Measurements from ENCODE around the gene CYP1B1.

Gene CYP1B1

DNA sequence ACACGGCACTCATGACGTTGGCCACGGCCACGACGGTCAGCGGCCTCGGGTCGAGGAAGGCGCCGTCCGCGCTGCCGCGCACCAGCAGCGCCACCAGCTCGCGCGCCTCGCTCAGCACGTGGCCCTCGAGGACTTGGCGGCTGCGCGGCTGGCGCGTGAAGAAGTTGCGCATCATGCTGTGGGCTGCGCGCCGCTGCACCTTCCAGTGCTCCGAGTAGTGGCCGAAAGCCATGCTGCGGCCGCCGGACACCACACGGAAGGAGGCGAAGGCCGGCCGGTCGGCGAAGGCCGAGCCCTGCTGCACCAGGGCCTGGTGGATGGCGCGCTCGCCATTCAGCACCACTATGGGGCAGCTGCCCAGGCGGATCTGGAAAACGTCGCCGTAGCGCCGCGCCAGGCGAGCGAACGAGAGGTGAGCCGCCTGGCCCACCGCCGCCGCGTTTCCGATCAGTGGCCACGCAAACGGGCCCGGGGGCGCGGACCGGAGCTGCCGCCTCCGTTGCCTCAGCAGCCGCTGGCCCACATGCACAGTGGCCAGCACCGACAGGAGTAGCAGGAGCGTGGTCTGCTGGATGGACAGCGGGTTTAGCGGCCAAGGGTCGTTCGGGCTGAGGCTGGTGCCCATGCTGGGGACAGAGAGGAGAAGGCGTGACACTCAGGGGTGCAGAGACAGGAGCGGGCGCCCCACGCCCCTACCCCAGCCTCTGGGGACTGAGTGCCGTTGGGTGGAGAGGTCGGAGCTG, 1.0 kb downstream of the CYP1B1 start:
- no peak for DNase-seq (ENCODE audit: low spot score)

DNA sequence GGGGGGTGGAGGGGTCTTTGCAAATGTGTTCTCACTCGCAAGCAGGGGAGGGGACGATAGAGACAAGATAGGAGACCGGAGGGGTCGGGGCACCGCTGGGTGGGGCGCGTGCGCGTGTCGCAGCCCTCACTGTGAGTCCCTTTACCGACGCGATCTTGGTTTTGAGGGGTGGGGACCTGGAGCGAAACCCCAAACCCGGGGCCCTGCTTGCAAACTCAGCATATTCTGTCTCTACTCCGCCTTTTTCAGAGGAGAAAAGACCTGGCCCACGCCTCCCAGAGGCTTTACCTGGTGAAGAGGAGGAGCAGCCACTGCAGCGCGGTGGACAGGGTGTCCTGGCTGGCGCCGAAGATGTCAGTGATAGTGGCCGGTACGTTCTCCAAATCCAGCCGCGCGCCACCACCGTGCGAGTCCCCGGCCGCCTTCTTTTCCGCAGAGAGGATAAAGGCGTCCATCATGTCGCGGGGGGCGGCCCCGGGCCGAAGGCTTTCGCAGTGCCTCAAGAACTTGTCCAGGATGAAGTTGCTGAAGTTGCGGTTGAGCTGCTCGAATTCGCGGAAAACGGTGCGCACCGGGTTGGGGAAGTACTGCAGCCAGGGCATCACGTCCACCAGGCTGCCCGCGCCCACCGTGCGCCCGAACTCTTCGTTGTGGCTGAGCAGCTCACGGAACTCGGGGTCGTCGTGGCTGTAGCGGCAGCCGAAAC, 1.7 kb downstream of the CYP1B1 start:
- DNase-seq (ENCODE audit: low spot score): no peak

DNA sequence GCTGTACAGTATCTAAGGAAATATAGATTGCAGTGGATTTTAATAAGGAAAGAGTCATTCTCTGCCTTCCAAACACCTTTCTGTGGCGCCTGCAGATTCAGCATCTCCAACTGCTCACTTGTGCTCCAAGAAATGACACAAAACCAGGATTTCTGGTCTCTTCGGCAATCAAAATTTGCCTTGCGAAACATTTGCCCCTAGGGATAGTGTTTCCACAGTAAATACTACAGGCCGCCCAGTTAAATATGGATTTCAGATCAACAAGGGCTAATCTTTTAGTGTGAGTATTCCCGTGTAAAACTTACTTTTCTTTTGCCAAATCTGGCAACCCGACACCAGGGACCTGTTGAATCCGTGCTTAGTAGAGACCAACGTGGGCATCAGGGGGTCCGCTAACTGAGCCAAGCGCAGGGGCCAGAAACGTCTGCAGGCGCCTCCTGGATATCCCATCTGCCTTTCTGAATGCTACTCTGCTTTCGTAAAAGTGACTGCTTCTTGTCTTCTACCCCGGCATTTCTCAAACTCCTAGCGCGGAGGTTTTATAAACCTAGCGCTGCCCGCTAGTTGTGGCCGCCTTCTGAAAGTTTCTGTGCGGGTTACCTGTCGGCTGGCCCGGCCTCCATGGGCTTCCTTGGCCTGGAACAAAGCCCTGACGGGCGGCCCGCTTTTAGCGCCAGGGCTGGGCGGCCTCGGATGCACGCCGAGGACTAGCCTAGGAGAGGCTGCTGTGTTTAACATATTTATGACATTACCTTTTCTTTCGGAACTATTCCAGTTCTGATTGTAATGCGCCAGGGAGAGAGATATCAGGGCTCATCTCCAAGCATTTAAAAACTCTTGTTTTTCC, 2.5 kb downstream of the CYP1B1 start:
- DNase-seq (ENCODE audit: low spot score): no peak

DNA sequence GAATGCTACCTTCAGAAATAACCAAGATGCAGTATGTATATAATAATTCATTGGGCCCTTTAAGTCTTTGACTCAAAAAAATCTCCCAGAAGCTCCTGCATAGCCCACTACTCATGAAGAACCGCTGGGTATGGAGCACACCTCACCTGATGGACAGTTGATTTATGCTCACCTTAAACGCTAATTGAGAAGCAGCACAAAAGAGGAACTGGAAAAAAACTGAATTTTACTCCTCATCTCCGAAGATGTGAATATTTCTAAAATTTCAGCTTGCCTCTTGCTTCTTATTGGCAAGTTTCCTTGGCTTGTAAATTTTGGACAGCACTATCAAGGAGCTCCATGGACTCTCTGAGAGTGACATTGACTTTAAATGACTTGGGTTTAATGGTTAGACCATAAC, 5.5 kb downstream of the CYP1B1 start:
- no peak for DNase-seq (ENCODE audit: low spot score)

DNA sequence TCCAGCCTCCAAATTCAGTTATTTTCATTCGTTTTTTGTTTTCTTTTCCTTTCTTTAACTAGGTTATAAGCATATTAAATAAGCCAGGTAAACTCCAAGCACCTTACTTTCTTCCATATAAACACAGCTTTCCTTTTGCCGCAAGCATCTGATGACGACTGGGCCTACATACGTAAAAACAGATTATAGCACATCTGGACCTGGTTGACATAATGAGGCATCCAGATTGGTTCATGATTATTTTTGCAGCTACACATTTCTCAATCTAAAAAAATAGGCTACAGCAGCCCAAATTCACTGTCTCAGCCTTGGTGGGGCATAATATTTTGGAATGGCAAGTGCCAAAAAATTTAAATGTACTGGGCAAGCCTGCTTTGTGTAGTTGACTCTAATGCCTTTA, 7.7 kb downstream of the CYP1B1 start:
- no peak for DNase-seq (ENCODE audit: low spot score)

DNA sequence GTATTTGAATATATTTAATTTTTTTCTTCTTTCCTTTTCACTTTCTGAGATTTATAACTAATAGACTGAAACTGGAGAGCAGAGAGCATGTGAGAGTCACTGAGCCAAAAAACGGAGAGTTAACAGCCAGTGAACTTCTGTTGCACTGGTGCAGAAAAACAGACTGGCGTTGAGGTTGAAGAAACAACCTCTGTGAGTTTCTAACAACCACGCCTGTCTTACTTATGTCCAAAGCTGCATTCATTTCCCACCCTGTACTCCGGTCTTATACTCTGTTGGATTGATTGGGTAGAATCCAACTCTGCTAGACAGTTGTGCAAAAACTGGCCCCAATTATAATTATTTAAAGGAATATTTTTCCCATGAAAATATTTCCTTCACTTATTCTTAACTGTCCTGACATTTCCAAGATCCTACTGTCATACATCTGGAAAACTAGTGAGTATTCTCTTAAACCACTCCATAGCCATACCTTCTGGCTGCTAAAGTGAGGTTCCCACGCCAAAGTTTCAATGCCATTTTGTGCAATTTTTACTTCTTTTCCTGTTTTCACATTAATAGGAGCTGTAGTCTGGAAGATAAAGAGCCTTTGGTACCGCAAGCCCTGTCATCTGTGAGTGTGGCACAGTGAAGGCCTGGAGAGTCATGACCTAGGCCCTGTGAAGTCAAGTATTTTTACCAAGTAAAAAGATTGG, 9.4 kb downstream of the CYP1B1 start:
- no peak for DNase-seq (ENCODE audit: low spot score)

DNA sequence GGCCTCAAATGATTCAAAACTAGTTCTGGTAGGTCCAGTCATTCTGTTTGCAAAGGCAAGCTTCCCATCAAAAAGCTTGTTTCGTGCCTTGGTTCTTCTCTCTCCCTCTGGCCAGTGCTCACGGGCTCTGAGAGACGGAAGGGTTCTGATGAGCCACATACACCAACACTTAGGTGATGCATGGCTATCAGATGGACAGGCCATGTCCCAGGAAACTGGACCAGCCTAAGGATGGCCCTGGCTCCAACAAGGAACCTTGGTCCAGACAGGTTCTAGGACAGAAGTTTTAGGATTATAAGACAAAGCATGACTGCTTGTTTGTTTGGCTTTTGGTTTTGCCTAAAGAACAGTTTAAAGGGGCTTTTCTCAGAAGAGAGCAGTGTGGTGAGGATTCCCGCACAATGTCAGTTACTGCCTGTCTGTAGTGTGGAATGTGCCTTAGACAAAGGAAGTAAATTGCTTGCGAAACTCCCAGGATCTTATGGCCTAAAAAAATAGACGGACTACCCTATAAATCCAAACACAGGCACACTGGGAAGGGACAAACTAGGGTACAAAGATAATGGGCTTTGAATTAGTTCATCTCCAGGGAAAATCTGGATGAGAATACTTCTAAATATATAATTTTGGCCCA, 10.3 kb downstream of the CYP1B1 start:
- DNase-seq (ENCODE audit: low spot score): no peak

DNA sequence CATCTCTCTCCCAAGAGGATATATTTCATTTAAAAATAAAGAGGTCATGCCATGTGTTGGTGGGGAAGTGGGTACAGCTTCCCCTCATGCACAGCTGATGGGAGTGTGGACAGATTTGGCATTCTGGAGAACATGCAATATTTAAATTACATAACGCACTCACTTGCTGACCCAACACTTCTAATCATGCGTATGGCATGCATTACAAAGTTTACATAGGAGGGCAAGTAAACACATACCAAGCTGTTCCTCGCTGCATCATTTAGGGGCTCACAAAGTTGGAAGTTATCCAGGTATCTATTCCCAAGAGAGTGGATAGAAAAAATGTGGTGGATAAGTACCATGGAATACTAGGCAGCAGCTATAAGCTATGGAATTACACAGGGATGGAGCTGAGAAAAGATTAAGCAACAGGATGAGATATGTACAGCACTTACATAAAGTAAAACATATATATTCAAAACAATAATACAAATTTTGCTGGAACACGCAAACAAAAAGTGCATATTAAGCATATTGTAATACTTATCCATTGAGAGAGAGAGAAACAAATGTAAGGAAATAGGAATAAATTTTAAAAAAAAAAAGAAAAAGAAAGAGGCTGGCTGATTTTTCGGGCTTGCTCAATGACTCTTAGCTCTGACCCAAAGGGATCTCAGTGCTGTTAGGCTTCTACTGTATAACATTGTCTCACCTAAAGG, 11.0 kb downstream of the CYP1B1 start:
- DNase-seq (ENCODE audit: low spot score): no peak

DNA sequence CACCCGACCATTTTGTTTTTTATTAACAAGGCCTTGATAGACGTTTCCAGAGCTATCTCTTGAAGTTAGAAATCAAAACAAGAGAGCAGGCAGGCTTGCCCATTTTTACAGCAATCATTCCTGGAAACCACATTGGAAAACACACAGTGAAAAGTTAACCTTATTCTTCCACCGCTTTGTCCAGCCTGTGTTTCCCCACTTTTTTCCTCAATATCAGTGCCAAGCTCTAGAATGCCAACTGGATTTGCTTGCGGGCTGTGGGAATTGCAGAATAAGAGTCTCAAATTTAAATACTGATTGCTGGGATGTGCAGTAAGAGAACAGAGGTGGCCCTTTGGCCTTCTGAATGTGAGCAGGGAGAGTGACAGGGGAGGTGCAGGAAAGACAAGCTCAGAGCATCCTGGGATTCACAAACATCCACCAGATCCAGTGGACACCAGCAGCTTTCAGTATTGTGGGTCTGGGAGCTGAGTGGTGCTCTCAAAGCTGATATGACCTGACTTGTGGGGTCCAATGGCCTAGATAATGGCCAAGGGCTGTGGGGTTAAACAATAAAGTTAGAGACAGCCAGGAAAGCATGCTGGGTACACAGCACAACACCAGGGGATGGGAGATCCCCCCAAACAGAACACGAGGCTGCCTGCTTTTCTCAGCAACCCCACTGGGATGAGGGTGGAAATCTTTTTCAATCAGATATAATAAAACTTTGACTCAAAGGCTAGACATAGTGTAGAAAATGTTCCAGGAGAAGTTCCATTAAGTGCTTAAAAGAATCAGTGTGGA, 15.5 kb downstream of the CYP1B1 start:
- DNase-seq (ENCODE audit: low spot score): no peak

DNA sequence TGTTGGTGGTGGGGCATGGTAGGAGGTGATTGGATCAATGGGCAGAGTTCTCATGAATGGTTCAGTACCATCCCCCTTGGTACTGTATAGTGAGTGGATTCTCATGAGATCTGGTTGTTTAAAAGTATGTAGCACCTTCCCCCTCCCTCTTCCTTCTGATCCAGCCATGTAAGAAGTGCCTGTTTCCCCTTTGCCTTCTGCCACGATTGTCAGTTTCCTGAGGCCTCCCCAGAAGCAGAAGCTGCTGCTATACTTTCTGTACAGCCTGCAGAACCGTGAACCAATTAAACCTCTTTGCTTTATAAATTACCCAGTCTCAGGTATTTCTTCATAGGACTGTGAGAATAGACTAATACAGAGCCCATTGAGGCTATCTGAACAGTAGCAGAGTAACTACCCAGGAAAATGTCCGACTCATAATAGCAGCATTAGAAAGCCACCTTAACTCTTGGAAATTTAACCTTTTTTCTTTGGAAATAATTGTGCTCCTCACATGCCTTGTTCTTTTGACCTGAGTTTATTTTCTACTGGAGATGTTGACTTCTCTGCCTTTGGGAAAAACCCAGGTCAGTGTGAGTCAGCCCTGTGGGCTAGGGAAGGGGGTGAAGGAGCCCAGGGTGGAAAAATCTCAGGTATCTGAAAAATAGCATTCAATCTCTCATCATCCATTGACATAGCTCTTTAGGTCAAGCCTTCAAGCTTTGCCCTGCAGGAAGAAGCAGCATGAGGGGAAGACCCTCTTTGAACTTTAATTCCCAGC, 18.1 kb downstream of the CYP1B1 start:
- DNase-seq (ENCODE audit: low spot score): no peak

DNA sequence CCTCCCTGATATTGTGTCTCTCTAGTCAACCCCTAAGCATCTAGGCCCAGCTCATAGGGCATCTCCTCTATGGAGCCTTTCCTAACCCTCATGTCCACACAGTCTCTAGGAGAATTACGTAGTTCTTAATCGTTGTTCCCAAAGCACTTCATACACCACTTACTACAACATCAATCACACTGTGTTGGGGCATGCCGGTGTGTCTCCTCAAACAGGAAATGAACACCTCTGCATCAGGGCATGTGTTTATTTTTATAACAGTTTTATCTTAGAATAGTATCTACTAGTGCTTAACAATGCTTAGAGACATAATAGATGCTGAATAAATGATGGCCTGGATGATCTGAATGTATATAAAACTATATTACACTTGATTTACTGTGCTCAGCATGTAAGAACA, 19.7 kb downstream of the CYP1B1 start:
- DNase-seq (ENCODE audit: low spot score): no peak

DNA sequence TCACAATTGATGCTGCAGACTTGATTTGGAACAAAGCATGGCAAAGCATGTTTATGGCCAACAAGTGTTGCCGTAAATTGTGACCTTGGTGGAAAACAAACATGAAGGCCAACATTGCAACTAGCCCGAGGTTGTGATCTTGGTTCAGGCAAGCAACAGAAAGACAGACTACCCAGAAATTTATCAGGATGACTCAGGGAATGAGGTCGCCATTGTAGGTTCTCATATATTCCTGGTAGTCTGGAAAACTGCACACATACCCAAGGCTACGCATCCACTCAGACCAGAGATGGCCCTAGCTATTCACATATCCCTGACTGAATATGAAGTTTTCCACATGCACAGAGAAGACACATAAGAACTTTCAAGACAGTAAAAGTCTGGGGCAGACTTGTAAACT, 30.1 kb downstream of the CYP1B1 start:
- no peak for DNase-seq (ENCODE audit: low spot score)

DNA sequence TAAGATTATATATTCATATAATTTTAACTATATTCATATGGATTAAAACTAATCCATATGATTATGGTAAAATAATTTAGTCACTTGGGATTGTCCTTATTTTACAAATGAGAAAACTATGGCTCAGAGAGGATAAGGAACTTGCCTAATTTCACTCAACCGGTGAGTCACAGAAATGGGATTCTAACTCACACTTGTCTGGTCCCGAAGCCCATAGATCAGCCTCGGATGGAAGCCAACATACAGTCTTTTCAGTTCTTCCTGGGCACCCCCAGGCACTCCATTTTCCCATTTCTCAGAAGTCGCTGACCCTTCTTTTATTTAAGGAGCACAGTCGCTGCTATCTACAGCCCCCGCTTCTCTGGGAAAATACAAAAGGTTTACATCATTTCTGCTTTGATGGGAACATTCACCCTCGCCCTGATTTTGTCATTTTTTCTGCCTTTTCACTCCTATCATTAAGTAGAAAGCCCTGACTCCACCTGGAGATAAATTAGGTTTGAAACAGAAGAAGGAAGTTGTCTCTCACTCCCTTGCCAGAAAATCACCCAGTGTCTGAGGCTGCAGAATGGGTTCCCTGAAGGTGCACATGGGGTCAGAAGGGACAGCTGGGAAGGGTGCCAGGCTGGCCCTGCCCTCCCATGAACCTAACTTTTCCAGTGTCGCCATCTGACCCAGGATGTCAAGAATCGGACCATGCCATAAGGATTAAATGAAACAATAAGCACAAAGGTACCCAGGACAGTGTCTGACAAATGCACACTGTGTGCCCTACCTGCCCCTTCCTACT, 36.6 kb downstream of the CYP1B1 start:
- DNase-seq (ENCODE audit: low spot score): no peak

DNA sequence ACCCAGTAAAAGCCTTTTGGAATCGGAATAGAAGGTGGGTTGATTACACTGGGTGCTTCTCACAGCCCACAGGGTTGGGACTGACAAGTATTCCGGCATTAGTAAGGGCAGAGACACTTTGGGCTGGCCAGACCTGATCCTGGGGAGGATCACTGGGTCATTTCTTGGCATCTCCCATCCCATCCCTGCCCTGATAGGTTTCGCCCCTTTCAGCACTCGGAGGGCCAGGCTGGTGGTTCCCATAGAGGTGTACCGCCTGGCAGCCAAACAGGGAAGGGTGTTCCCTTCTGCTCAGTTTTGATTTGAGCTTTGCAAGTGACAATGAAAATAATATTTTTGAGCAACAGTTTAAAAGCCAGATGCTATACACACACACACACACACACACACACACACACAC, 37.3 kb downstream of the CYP1B1 start:
- DNase-seq (ENCODE audit: low spot score): no peak

DNA sequence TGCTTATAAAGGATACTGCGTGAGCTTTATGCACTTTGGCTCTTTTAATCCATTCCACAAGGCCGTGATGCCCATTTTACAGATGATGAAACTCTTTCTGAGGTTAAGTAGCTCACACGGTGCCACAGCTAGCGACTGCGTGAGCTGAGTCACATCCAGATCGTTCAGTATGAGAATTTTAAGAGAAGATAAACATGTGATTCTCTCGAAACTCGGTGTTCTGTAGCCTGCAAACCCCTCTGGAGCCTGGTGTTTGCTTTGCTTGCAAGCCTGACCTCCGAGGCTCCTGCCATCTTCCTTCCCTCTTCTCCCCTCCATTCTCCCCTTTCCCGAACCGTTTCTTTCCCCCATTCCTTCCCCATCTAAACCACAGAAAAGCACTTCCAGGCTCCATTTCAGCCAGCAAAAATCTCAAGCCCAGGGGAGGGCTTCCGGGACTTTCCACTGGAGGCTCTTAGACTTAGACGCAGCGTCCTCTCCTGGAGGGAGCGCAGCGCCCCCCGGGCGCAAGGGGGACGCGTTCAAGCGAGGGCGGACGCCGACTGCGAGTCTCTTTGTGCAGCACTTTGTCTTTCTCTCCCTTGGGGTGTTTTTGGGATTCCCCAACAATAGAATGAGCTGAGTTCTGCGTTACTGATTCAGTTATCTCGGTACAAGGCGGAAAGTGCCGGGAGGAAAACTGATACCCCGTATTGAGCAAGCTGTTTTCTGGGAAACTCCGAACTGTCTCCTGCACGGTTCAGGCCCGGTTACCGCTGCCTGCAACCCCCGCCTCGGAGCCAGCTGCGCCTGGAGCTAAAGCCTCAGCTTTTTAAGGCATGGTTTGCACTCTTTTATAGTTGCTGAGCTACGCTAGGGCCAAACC, 38.0 kb downstream of the CYP1B1 start:
- DNase-seq (ENCODE audit: low spot score): no peak

DNA sequence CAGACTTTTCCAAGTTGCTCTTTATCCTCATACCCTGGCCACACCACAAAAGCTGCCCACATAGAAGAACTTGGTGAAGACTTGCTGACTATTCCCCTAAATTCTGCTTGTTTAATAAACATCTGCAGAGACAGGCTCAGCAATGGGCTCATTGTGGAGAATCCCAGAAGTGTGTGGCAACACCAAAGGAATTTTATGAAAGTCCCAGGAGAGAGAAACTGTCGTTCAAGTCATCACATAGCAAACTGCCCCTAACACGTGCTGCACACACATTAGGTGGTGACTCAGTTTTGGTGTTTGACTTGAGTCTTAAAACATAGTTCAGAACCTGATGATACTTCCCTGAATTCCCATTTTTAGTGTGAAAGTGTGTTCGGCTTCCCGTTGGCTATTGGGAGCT, 38.6 kb downstream of the CYP1B1 start:
- DNase-seq (ENCODE audit: low spot score): no peak

DNA sequence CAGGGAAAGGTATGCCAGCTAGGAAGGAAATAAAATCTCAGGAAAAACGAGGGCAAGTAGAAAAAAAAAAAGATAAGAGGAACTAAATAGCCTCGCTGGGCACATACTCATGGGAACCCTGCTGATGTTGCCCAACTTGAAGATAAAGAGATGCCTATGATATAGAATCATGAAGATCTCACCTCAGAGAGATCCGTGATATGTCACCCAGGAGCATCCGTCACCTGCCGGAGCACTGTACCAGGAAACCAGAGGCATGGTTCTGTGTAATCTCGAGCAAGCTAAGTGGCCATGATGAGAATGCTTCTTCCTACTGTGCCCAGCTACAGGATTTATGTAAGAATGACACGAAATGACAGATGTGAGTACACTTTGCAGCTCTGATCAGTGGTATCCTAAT, 40.0 kb downstream of the CYP1B1 start:
- no peak for DNase-seq (ENCODE audit: low spot score)

DNA sequence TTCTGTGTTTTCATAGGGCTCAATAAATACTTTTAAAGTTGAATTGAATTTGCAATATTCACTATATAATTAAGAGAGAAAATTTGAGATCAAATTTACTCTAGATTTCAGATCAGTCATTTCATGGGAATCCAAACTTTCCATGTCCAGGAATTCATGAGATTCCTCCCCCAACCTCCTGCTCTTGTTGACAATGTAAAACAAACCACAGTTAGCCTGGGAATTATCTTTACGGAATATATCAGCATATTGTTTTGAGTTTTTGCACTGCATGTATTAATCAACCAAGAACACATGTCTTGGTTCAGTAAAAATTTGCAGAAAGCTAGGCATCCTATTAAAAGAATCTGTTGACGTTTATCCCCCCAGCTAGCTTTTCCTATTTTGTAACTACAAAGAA, 42.3 kb downstream of the CYP1B1 start:
- DNase-seq (ENCODE audit: low spot score): no peak

Measured in hematopoietic multipotent progenitor cell treated with erythropoietin and hydrocortisone succinate and interleukin-3 and kit ligand, for 15 days (in vitro differentiated cells).